ENCODE data around the gene MYO16.

DNA sequence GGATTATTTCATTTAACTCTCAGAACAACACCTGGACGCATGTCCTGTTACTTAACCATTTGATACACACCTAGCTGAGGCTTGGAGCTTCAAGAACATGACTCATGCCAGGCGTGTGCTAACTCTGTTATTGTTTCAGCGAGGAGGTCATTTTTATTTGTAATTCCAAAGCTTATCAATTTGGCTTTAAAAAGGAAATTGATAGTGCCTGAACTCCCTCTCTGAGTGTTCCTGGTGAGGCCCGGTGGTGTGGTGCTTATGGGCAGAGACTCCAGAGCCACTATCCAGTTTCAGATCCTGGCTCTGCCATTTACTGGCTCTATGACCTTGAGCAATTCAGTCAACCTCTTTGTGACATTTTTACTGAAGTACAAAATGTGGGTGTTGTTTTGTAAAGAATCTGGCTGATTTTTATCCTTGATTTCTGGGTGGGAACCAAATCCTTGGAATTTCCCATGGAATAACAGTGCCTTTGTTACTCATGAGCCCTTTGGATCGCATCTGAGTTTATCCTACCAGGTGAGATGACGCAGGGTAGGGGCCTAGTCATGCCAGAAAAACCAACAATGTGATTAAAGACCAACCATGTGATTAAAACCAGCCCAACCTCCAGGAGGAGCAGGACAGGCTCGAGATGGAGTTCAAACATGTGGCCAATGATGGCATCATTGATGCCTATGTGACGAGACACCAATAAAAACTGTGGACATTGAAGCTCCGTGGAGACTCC lies 198.8 kb downstream of the MYO16 start:
- TF ChIP-seq POLR2A (IDR thresholded peaks at IDR 0.05), result no peak
- TF ChIP-seq CTCF (IDR thresholded peaks at IDR 0.05), result no peak
